Measurements from ENCODE around the gene DNAAF8. TPM values are rescaled to one million over a fixed set of nuclear protein-coding genes. Genes with fewer than 3 reads are reported as not detected.

Gene DNAAF8
- total and polyA plus RNA-seq, 2 of the 4 experiments (the other 2 are of a cell fraction) = 0.54 to 1.7 TPM

GRCh38 chr16:4775005-4775404 lies 40.7 kb downstream of the DNAAF8 start:
- no peak overlapping the region for H3K18ac ChIP-seq (ENCODE audit: low read depth, low read length)
- no peak overlapping the region for H3K4ac ChIP-seq (ENCODE audit: low read depth, low read length)
- H2BK15ac ChIP-seq (ENCODE audit: low read depth, low read length) = no peak overlapping the region
- no peak overlapping the region for H2BK120ac ChIP-seq (ENCODE audit: low read depth, low read length)
- H3K4me3 ChIP-seq (ENCODE audit: insufficient read depth, low read depth, low read length) = no peak overlapping the region
- H3K36me3 ChIP-seq (ENCODE audit: control insufficient read depth, insufficient read depth, low read length) = no peaks in the 10 kb centered on the region
- no peak overlapping the region for H2AFZ ChIP-seq (replicated peaks; ENCODE audit: low read length, poor library complexity)
- 40% methylated on average over 1 of the region's 13 CpGs; no CpG with 5 or more reads in 1 of the 2 experiments for WGBS, 2 experiments (ENCODE audit: extremely low coverage in 2 of 2, insufficient read length in 1 of 2)
- H3K79me1 ChIP-seq (ENCODE audit: low read depth in 1 of 2, low read length in 2 of 2) = no peaks in the 10 kb centered on the region
- H4K20me1 ChIP-seq (ENCODE audit: insufficient read depth, low read length) = no peaks in the 10 kb centered on the region
- intact Hi-C loops (cut with micrococcal nuclease) = no loop called here
- H4K91ac ChIP-seq (ENCODE audit: insufficient read depth, low read depth, low read length) = no peak overlapping the region
- H3K4me1 ChIP-seq (ENCODE audit: control insufficient read depth, insufficient read depth, low read length) = no peaks in the 10 kb centered on the region
- DNase-seq (no peak), ATAC-seq (ENCODE audit: low read depth) (no peak)
- H3K9me3 ChIP-seq (ENCODE audit: control insufficient read depth, insufficient read depth, low read length) = no peaks in the 10 kb centered on the region
- H3K27me3 ChIP-seq (ENCODE audit: control insufficient read depth, insufficient read depth, low read length) = 0 out of 2 replicates have a peak, but pooled peaks cover 2% of the 10 kb centered on the region
- BruUV-seq (replicated peaks) = no TSS peak
- H3K56ac ChIP-seq (ENCODE audit: extremely low read depth, insufficient read depth, low read length) = no peak overlapping the region
- H4K8ac ChIP-seq (ENCODE audit: low read depth in 2 of 2, low read length in 2 of 2) = no peak overlapping the region
- no peak overlapping the region for H3K4me2 ChIP-seq (ENCODE audit: low read depth, low read length)
- dilution Hi-C loops (cut with HindIII; ENCODE audit: low sequenced_read_pairs, unreplicated experiment) = no loop called here
- H4K5ac ChIP-seq (ENCODE audit: low read depth, low read length) = no peak overlapping the region
- ChIA-PET CTCF (no interaction called here), POLR2A (ENCODE audit: unreplicated experiment) (no interaction called here)
- H3K14ac ChIP-seq (replicated peaks; ENCODE audit: low read depth, low read length) = no peak overlapping the region
- no peak overlapping the region for H2BK20ac ChIP-seq (ENCODE audit: low read depth, low read length)
- in situ Hi-C loops (cut with MboI; ENCODE audit: low sequenced_read_pairs) = no loop called here
- H3K9ac ChIP-seq (ENCODE audit: low read depth, low read length) = no peak overlapping the region
- H2BK5ac ChIP-seq (ENCODE audit: low read depth, low read length, poor library complexity, severe bottlenecking) = no peak overlapping the region
- no peaks in the 10 kb centered on the region for H3K9me1 ChIP-seq (ENCODE audit: insufficient read depth, low read length)
- H3K23ac ChIP-seq (ENCODE audit: low read depth, low read length) = no peak overlapping the region
- no peak overlapping the region for H3K27ac ChIP-seq (ENCODE audit: insufficient read depth, low read length)
- no peak for TF ChIP-seq MAFK (IDR thresholded peaks at IDR 0.05; ENCODE audit: low read depth, low read length)
- no peak for TF ChIP-seq SMC3 (IDR thresholded peaks at IDR 0.05; ENCODE audit: low read depth, low read length)
- TF ChIP-seq, protein P1, sequence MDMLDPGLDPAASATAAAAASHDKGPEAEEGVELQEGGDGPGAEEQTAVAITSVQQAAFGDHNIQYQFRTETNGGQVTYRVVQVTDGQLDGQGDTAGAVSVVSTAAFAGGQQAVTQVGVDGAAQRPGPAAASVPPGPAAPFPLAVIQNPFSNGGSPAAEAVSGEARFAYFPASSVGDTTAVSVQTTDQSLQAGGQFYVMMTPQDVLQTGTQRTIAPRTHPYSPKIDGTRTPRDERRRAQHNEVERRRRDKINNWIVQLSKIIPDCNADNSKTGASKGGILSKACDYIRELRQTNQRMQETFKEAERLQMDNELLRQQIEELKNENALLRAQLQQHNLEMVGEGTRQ (IDR thresholded peaks at IDR 0.05; ENCODE audit: low read depth, low read length) = no peak
- TF ChIP-seq, protein P2, sequence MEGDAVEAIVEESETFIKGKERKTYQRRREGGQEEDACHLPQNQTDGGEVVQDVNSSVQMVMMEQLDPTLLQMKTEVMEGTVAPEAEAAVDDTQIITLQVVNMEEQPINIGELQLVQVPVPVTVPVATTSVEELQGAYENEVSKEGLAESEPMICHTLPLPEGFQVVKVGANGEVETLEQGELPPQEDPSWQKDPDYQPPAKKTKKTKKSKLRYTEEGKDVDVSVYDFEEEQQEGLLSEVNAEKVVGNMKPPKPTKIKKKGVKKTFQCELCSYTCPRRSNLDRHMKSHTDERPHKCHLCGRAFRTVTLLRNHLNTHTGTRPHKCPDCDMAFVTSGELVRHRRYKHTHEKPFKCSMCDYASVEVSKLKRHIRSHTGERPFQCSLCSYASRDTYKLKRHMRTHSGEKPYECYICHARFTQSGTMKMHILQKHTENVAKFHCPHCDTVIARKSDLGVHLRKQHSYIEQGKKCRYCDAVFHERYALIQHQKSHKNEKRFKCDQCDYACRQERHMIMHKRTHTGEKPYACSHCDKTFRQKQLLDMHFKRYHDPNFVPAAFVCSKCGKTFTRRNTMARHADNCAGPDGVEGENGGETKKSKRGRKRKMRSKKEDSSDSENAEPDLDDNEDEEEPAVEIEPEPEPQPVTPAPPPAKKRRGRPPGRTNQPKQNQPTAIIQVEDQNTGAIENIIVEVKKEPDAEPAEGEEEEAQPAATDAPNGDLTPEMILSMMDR (conservative IDR thresholded peaks at IDR 0.05; ENCODE audit: low read depth, low read length) = no peak
- no peak for TF ChIP-seq MAZ (IDR thresholded peaks at IDR 0.05; ENCODE audit: borderline replicate concordance, low read depth, low read length)
- H2AK9ac ChIP-seq (replicated peaks; ENCODE audit: low read depth, low read length, poor library complexity) = no peak overlapping the region
- H2AK5ac ChIP-seq (ENCODE audit: low read depth, low read length) = no peak overlapping the region

All from IMR-90 (cell line).